Endothelial cell of umbilical vein (primary cell): ENCODE data around the gene CAPN14. TPM values are rescaled to one million over a fixed set of nuclear protein-coding genes. Genes with fewer than 3 reads are reported as not detected.

Experiments
- BruUV-seq: library from RNA; stranded (reverse); fragments of 400-500 nt; replicated peaks from 2 replicates; lab custom pipeline; 2021; lab: Mats Ljungman, UMichigan
- CTCF ChIA-PET: fragments of 300-600, 350-600 bp; sonication (Branson Sonifier 250); formaldehyde crosslinking; loops from one replicate; lab custom pipeline; 2021; ENCODE audit warnings: antibody characterized with exemption, inconsistent platforms; lab: Charles Lee
- POLR2A ChIA-PET: fragments of 300-600, 350-600 bp; sonication (Branson Sonifier 250); formaldehyde crosslinking; loops from one replicate; lab custom pipeline; 2021; ENCODE audit warnings: antibody characterized with exemption, inconsistent platforms; lab: Charles Lee
- DNase-seq: peaks from one replicate; pipeline ENCODE4 v3.0.0-alpha.2; 2011; ENCODE audit warnings: low read depth, low spot score
- FAIRE-seq: peaks from 2 replicates; lab custom pipeline; 2011; peaks lifted over from hg19 to GRCh38; lab: Jason Lieb, UNC
- H2AFZ ChIP-seq: 2 replicates; pipeline ENCODE4 v1.6.0; 2012; ENCODE audit warnings: low read depth, low read length, control low read depth, inconsistent platforms
- H3K27ac ChIP-seq: 2 replicates; pipeline ENCODE4 v1.5.1; 2011; ENCODE audit warnings: low read depth, mild to moderate bottlenecking, control low read depth, low read length, moderate library complexity; ENCODE audit not compliant: insufficient read depth
- H3K27me3 ChIP-seq, 2 experiments: 2 replicates each; pipeline versions ENCODE4 v1.6.0 to v1.6.1; 2011; ENCODE audit warnings: low read length in 2 of 2, mixed read lengths in 1 of 2; ENCODE audit not compliant: control insufficient read depth in 2 of 2, insufficient read depth in 2 of 2
- H3K36me3 ChIP-seq, 2 experiments: 2 replicates in 1 of 2; 3 replicates in 1 of 2; pipeline ENCODE4 v1.5.1; 2011; ENCODE audit warnings: low read length in 2 of 2, mild to moderate bottlenecking in 1 of 2, moderate library complexity in 1 of 2; ENCODE audit not compliant: control insufficient read depth in 2 of 2, insufficient read depth in 2 of 2; ENCODE audit errors: extremely low read depth in 1 of 2
- H3K4me1 ChIP-seq: 3 replicates; pipeline ENCODE4 v1.5.1; 2011; ENCODE audit warnings: mild to moderate bottlenecking, low read length; ENCODE audit not compliant: control insufficient read depth, insufficient read depth; ENCODE audit errors: extremely low read depth
- H3K4me2 ChIP-seq: 2 replicates; pipeline ENCODE4 v1.6.1; 2011; ENCODE audit warnings: low read length, control low read depth, mixed read lengths; ENCODE audit not compliant: insufficient read depth
- H3K4me3 ChIP-seq, 3 experiments: fragments of 200-600 bp in 1 of 3; sonication (generic), shearing (Covaris generic) in 1 of 3; replicated peaks in 1 of 3; 2 replicates each; pipeline ENCODE4 v1.5.1; 2011 to 2016; ENCODE audit warnings: control low read depth in 3 of 3, low read length in 3 of 3, mild to moderate bottlenecking in 2 of 3, inconsistent platforms in 1 of 3, low read depth in 1 of 3, moderate library complexity in 1 of 3; ENCODE audit not compliant: insufficient read depth in 1 of 3
- H3K79me2 ChIP-seq: 2 replicates; pipeline ENCODE4 v1.6.0; 2012; ENCODE audit warnings: low read length, inconsistent platforms; ENCODE audit not compliant: control insufficient read depth, insufficient read depth
- H3K9ac ChIP-seq: replicated peaks from 2 replicates; pipeline ENCODE3; 2011; ENCODE audit warnings: low read length, control low read depth; ENCODE audit not compliant: insufficient read depth; ENCODE audit errors: extremely low read depth
- H3K9me1 ChIP-seq: replicated peaks from 3 replicates; pipeline ENCODE4 v1.6.0; 2011; ENCODE audit warnings: mild to moderate bottlenecking, low read length; ENCODE audit not compliant: control insufficient read depth, insufficient read depth; ENCODE audit errors: extremely low read depth
- H3K9me3 ChIP-seq: replicated peaks from 2 replicates; pipeline ENCODE4 v1.5.1; 2012; ENCODE audit warnings: low read length, inconsistent platforms; ENCODE audit not compliant: control insufficient read depth, insufficient read depth
- H4K20me1 ChIP-seq: replicated peaks from 2 replicates; pipeline ENCODE3; 2011; ENCODE audit warnings: mild to moderate bottlenecking, low read length; ENCODE audit not compliant: control insufficient read depth, insufficient read depth; ENCODE audit errors: extremely low read depth
- EZH2 ChIP-seq: IDR thresholded peaks from 2 replicates; pipeline ENCODE4 v1.6.1; 2012; ENCODE audit warnings: borderline replicate concordance, low read depth, mild to moderate bottlenecking, moderate library complexity, low read length, inconsistent platforms; ENCODE audit not compliant: severe bottlenecking
- FOS ChIP-seq: IDR thresholded peaks from 2 replicates; pipeline ENCODE4 v1.6.1; 2011; ENCODE audit warnings: mild to moderate bottlenecking, low read length, moderate library complexity, borderline replicate concordance; ENCODE audit not compliant: insufficient read depth
- GATA2 ChIP-seq: IDR thresholded peaks from 2 replicates; pipeline ENCODE4 v1.7.0; 2011; ENCODE audit warnings: low read depth, mild to moderate bottlenecking, moderate library complexity, mixed read lengths, low read length; ENCODE audit not compliant: insufficient read length, insufficient read depth
- JUN ChIP-seq: IDR thresholded peaks from 2 replicates; pipeline ENCODE4 v1.6.1; 2011; ENCODE audit warnings: borderline replicate concordance, low read depth; ENCODE audit not compliant: insufficient read length, insufficient read depth
- MAX ChIP-seq: IDR thresholded peaks from 2 replicates; pipeline ENCODE4 v1.6.1; 2011; ENCODE audit not compliant: insufficient read depth, insufficient read length
- MYC ChIP-seq: IDR thresholded peaks from one replicate; pipeline ENCODE4 v1.6.1; 2011; ENCODE audit warnings: mild to moderate bottlenecking, low read depth, low read length
- POLR2A ChIP-seq: IDR thresholded peaks from 2 replicates; pipeline ENCODE4 v1.6.1; 2012; ENCODE audit warnings: low read depth, mild to moderate bottlenecking, control low read depth, low read length
- POLR2AphosphoS5 ChIP-seq: IDR thresholded peaks from 2 replicates; pipeline ENCODE4 v1.6.1; 2012; ENCODE audit warnings: low read depth, mild to moderate bottlenecking, control low read depth, low read length, moderate library complexity; ENCODE audit not compliant: insufficient read depth
- dilution Hi-C: fragments of 300-500 bp; cut with MboI; formaldehyde crosslinking; loops from one replicate; pipeline ENCODE4 v1.15.0; 2019; ENCODE audit warnings: low sequenced_read_pairs; ENCODE audit not compliant: extremely low pct_ligation_motif_present
- intact Hi-C: fragments of 100-400 bp; cut with micrococcal nuclease; formaldehyde crosslinking; loops from one replicate; pipeline ENCODE4 v1.10.0; 2022
- polyA plus RNA-seq, 4 experiments: library from polyadenylated mRNA; depleted of rRNA in 3 of 4; stranded (reverse) in 3 of 4; unstranded in 1 of 4; fragments of >200 nt; gene quantifications; 2 replicates each; pipeline versions ENCODE4 v1.2.1 to v1.2.3, GENCODE V29; 2011 to 2012; ENCODE audit warnings: missing spikeins in 1 of 4
- total RNA-seq: library from RNA; stranded (reverse); gene quantifications from 2 replicates; pipeline ENCODE4 v1.2.3, GENCODE V29; 2021
- TF ChIP-seq, protein P1 (sequence below), 2 donors: IDR thresholded peaks; 1 replicate in 1 of 2; 2 replicates in 1 of 2; pipeline ENCODE4 v1.5.1; 2011; ENCODE audit warnings: low read length in 2 of 2, mild to moderate bottlenecking in 2 of 2, moderate library complexity in 2 of 2, control low read depth in 1 of 2, inconsistent platforms in 1 of 2, low read depth in 1 of 2; ENCODE audit not compliant: insufficient read depth in 1 of 2; ENCODE audit errors: extremely low read depth in 1 of 2

CAPN14 gene
- total and polyA plus RNA-seq, 2 donors (not counting 3 experiments of a cell fraction or from before 2014, with no cell fraction given) = 0.01 to 0.15 TPM

GRCh38 chr2:31214444-31214915, 2.8 kb downstream of the CAPN14 start:
- Histone ChIP-seq H3K4me2 (no peak overlapping the region), H3K9me1 (no peaks in the 10 kb centered on the region), H4K20me1 (no peaks in the 10 kb centered on the region), H3K9ac (no peak overlapping the region), H3K4me1 (no peaks in the 10 kb centered on the region), H3K36me3 (no peaks in the 10 kb centered on the region), H3K27ac (no peak overlapping the region), H2AFZ (no peak overlapping the region), H3K79me2 (no peaks in the 10 kb centered on the region), H3K4me3 (no peak overlapping the region), H3K27me3 (no peaks in the 10 kb centered on the region), H3K9me3 (no peaks in the 10 kb centered on the region)
- POLR2A ChIA-PET = no interaction called here
- no peak for FAIRE-seq
- BruUV-seq = no TSS peak
- no peak for DNase-seq
- dilution Hi-C loops = no loop called here
- no peak for TF ChIP-seq JUN
- no peak for TF ChIP-seq GATA2
- TF ChIP-seq POLR2AphosphoS5 = no peak
- TF ChIP-seq MAX = no peak
- no peak for TF ChIP-seq POLR2A
- TF ChIP-seq MYC = no peak
- TF ChIP-seq, protein P1, sequence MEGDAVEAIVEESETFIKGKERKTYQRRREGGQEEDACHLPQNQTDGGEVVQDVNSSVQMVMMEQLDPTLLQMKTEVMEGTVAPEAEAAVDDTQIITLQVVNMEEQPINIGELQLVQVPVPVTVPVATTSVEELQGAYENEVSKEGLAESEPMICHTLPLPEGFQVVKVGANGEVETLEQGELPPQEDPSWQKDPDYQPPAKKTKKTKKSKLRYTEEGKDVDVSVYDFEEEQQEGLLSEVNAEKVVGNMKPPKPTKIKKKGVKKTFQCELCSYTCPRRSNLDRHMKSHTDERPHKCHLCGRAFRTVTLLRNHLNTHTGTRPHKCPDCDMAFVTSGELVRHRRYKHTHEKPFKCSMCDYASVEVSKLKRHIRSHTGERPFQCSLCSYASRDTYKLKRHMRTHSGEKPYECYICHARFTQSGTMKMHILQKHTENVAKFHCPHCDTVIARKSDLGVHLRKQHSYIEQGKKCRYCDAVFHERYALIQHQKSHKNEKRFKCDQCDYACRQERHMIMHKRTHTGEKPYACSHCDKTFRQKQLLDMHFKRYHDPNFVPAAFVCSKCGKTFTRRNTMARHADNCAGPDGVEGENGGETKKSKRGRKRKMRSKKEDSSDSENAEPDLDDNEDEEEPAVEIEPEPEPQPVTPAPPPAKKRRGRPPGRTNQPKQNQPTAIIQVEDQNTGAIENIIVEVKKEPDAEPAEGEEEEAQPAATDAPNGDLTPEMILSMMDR (IDR thresholded peaks at IDR 0.05; ENCODE audit: extremely low read depth in 1 of 2, insufficient read depth in 1 of 2, low read depth in 1 of 2, low read length in 2 of 2) = no peak
- TF ChIP-seq FOS = no peak
- TF ChIP-seq EZH2 = no peak
- CTCF ChIA-PET = interaction anchor here (0.8 kb wide), 1 partner anchor 672 kb away, joined by 3 read pairs; no protein-coding TSS in a partner anchor
- intact Hi-C loops = no loop called here
